Endothelial cell of umbilical vein (primary cell): Measurements from ENCODE around the gene APBB2. TPM values are rescaled to one million over a fixed set of nuclear protein-coding genes. Genes with fewer than 3 reads are reported as not detected.

ENCODE experiments used
- BruUV-seq: library from RNA; stranded (reverse); fragments of 400-500 nt; replicated peaks from 2 replicates; lab custom pipeline; 2021; lab: Mats Ljungman, UMichigan
- CTCF ChIA-PET: fragments of 300-600, 350-600 bp; sonication (Branson Sonifier 250); formaldehyde crosslinking; loops from one replicate; lab custom pipeline; 2021; ENCODE audit warnings: antibody characterized with exemption, inconsistent platforms; lab: Charles Lee
- POLR2A ChIA-PET: fragments of 300-600, 350-600 bp; sonication (Branson Sonifier 250); formaldehyde crosslinking; loops from one replicate; lab custom pipeline; 2021; ENCODE audit warnings: antibody characterized with exemption, inconsistent platforms; lab: Charles Lee
- DNase-seq: peaks from one replicate; pipeline ENCODE4 v3.0.0-alpha.2; 2011; ENCODE audit warnings: low read depth, low spot score
- FAIRE-seq: peaks from 2 replicates; lab custom pipeline; 2011; peaks lifted over from hg19 to GRCh38; lab: Jason Lieb, UNC
- H2AFZ ChIP-seq: 2 replicates; pipeline ENCODE4 v1.6.0; 2012; ENCODE audit warnings: low read depth, low read length, control low read depth, inconsistent platforms
- H3K27ac ChIP-seq: 2 replicates; pipeline ENCODE4 v1.5.1; 2011; ENCODE audit warnings: low read depth, mild to moderate bottlenecking, control low read depth, low read length, moderate library complexity; ENCODE audit not compliant: insufficient read depth
- H3K27me3 ChIP-seq, 2 experiments: 2 replicates each; pipeline versions ENCODE4 v1.6.0 to v1.6.1; 2011; ENCODE audit warnings: low read length in 2 of 2, mixed read lengths in 1 of 2; ENCODE audit not compliant: control insufficient read depth in 2 of 2, insufficient read depth in 2 of 2
- H3K36me3 ChIP-seq, 2 experiments: 2 replicates in 1 of 2; 3 replicates in 1 of 2; pipeline ENCODE4 v1.5.1; 2011; ENCODE audit warnings: low read length in 2 of 2, mild to moderate bottlenecking in 1 of 2, moderate library complexity in 1 of 2; ENCODE audit not compliant: control insufficient read depth in 2 of 2, insufficient read depth in 2 of 2; ENCODE audit errors: extremely low read depth in 1 of 2
- H3K4me1 ChIP-seq: 3 replicates; pipeline ENCODE4 v1.5.1; 2011; ENCODE audit warnings: mild to moderate bottlenecking, low read length; ENCODE audit not compliant: control insufficient read depth, insufficient read depth; ENCODE audit errors: extremely low read depth
- H3K4me2 ChIP-seq: 2 replicates; pipeline ENCODE4 v1.6.1; 2011; ENCODE audit warnings: low read length, control low read depth, mixed read lengths; ENCODE audit not compliant: insufficient read depth
- H3K4me3 ChIP-seq, 3 experiments: fragments of 200-600 bp in 1 of 3; sonication (generic), shearing (Covaris generic) in 1 of 3; replicated peaks in 1 of 3; 2 replicates each; pipeline ENCODE4 v1.5.1; 2011 to 2016; ENCODE audit warnings: control low read depth in 3 of 3, low read length in 3 of 3, mild to moderate bottlenecking in 2 of 3, inconsistent platforms in 1 of 3, low read depth in 1 of 3, moderate library complexity in 1 of 3; ENCODE audit not compliant: insufficient read depth in 1 of 3
- H3K79me2 ChIP-seq: 2 replicates; pipeline ENCODE4 v1.6.0; 2012; ENCODE audit warnings: low read length, inconsistent platforms; ENCODE audit not compliant: control insufficient read depth, insufficient read depth
- H3K9ac ChIP-seq: replicated peaks from 2 replicates; pipeline ENCODE3; 2011; ENCODE audit warnings: low read length, control low read depth; ENCODE audit not compliant: insufficient read depth; ENCODE audit errors: extremely low read depth
- H3K9me1 ChIP-seq: replicated peaks from 3 replicates; pipeline ENCODE4 v1.6.0; 2011; ENCODE audit warnings: mild to moderate bottlenecking, low read length; ENCODE audit not compliant: control insufficient read depth, insufficient read depth; ENCODE audit errors: extremely low read depth
- H3K9me3 ChIP-seq: replicated peaks from 2 replicates; pipeline ENCODE4 v1.5.1; 2012; ENCODE audit warnings: low read length, inconsistent platforms; ENCODE audit not compliant: control insufficient read depth, insufficient read depth
- H4K20me1 ChIP-seq: replicated peaks from 2 replicates; pipeline ENCODE3; 2011; ENCODE audit warnings: mild to moderate bottlenecking, low read length; ENCODE audit not compliant: control insufficient read depth, insufficient read depth; ENCODE audit errors: extremely low read depth
- FOS ChIP-seq: IDR thresholded peaks from 2 replicates; pipeline ENCODE4 v1.6.1; 2011; ENCODE audit warnings: mild to moderate bottlenecking, low read length, moderate library complexity, borderline replicate concordance; ENCODE audit not compliant: insufficient read depth
- MAX ChIP-seq: IDR thresholded peaks from 2 replicates; pipeline ENCODE4 v1.6.1; 2011; ENCODE audit not compliant: insufficient read depth, insufficient read length
- dilution Hi-C: fragments of 300-500 bp; cut with MboI; formaldehyde crosslinking; loops from one replicate; pipeline ENCODE4 v1.15.0; 2019; ENCODE audit warnings: low sequenced_read_pairs; ENCODE audit not compliant: extremely low pct_ligation_motif_present
- intact Hi-C: fragments of 100-400 bp; cut with micrococcal nuclease; formaldehyde crosslinking; loops from one replicate; pipeline ENCODE4 v1.10.0; 2022
- polyA plus RNA-seq, 4 experiments: library from polyadenylated mRNA; depleted of rRNA in 3 of 4; stranded (reverse) in 3 of 4; unstranded in 1 of 4; fragments of >200 nt; gene quantifications; 2 replicates each; pipeline versions ENCODE4 v1.2.1 to v1.2.3, GENCODE V29; 2011 to 2012; ENCODE audit warnings: missing spikeins in 1 of 4
- total RNA-seq: library from RNA; stranded (reverse); gene quantifications from 2 replicates; pipeline ENCODE4 v1.2.3, GENCODE V29; 2021
- TF ChIP-seq, protein P1 (sequence below), 2 donors: IDR thresholded peaks; 1 replicate in 1 of 2; 2 replicates in 1 of 2; pipeline ENCODE4 v1.5.1; 2011; ENCODE audit warnings: low read length in 2 of 2, mild to moderate bottlenecking in 2 of 2, moderate library complexity in 2 of 2, control low read depth in 1 of 2, inconsistent platforms in 1 of 2, low read depth in 1 of 2; ENCODE audit not compliant: insufficient read depth in 1 of 2; ENCODE audit errors: extremely low read depth in 1 of 2

Gene APBB2
- total and polyA plus RNA-seq, 2 donors (not counting 3 experiments of a cell fraction or from before 2014, with no cell fraction given) = 79.8 to 124 TPM

GRCh38 chr4:40933272-40934053, 280.9 kb downstream of the APBB2 start:
- Histone ChIP-seq H3K4me3 (no peak overlapping the region), H3K9me1 (no peaks in the 10 kb centered on the region), H3K27ac (no peak overlapping the region), H3K27me3 (no peaks in the 10 kb centered on the region), H3K4me2 (no peak overlapping the region), H3K79me2 (no peaks in the 10 kb centered on the region), H3K9ac (no peak overlapping the region), H3K4me1 (peaks cover 6% of the 10 kb centered on the region), H4K20me1 (no peaks in the 10 kb centered on the region), H3K36me3 (peaks cover 1 to 5% of the 10 kb centered on the region in 2 experiments), H2AFZ (no peak overlapping the region), H3K9me3 (no peaks in the 10 kb centered on the region)
- ChIA-PET CTCF (no interaction called here), POLR2A (no interaction called here)
- no TSS peak for BruUV-seq
- DNase-seq (peak; percentile 79), FAIRE-seq (no peak)
- no peak for TF ChIP-seq FOS
- TF ChIP-seq, protein P1, sequence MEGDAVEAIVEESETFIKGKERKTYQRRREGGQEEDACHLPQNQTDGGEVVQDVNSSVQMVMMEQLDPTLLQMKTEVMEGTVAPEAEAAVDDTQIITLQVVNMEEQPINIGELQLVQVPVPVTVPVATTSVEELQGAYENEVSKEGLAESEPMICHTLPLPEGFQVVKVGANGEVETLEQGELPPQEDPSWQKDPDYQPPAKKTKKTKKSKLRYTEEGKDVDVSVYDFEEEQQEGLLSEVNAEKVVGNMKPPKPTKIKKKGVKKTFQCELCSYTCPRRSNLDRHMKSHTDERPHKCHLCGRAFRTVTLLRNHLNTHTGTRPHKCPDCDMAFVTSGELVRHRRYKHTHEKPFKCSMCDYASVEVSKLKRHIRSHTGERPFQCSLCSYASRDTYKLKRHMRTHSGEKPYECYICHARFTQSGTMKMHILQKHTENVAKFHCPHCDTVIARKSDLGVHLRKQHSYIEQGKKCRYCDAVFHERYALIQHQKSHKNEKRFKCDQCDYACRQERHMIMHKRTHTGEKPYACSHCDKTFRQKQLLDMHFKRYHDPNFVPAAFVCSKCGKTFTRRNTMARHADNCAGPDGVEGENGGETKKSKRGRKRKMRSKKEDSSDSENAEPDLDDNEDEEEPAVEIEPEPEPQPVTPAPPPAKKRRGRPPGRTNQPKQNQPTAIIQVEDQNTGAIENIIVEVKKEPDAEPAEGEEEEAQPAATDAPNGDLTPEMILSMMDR (IDR thresholded peaks at IDR 0.05; ENCODE audit: extremely low read depth in 1 of 2, insufficient read depth in 1 of 2, low read depth in 1 of 2, low read length in 2 of 2) = no peak
- no peak for TF ChIP-seq MAX
- intact Hi-C loops (no loop called here), dilution Hi-C loops (loop anchor here (25.0 kb wide), 1 partner anchor 279 kb away; the partner anchor contains the start of gene APBB2)
